Measurements from ENCODE around the gene DLG5.

DNA sequence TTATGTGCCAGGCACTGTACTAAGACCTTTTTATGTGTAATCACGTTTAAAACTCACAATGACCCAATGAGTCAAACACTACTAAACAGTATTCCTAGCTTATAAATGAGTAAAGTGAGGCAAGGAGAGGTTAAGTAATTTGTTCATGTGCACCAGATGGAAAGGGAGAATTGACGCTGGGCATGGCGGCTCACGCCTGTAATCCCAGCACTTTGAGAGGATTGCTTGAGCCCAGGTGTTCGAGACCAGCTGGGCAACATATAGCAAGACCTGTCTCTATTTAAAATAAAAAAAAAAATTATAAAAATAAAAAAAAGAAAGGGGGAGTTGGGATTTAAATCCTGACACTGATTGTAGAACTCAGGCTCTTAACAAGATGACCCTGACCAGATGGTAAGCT, 46.7 kb upstream of the DLG5 start:
- TF ChIP-seq, protein P1, sequence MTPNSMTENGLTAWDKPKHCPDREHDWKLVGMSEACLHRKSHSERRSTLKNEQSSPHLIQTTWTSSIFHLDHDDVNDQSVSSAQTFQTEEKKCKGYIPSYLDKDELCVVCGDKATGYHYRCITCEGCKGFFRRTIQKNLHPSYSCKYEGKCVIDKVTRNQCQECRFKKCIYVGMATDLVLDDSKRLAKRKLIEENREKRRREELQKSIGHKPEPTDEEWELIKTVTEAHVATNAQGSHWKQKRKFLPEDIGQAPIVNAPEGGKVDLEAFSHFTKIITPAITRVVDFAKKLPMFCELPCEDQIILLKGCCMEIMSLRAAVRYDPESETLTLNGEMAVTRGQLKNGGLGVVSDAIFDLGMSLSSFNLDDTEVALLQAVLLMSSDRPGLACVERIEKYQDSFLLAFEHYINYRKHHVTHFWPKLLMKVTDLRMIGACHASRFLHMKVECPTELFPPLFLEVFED (CRISPR knock-in tag; conservative IDR thresholded peaks at IDR 0.05), result no peak
- TF ChIP-seq CTCF (IDR thresholded peaks at IDR 0.05 in 2 of 3, conservative IDR thresholded peaks at IDR 0.05 in 1 of 3; ENCODE audit: insufficient read depth in 2 of 3, low read depth in 1 of 3, low read length in 3 of 3) (no peak), POLR2A (conservative IDR thresholded peaks at IDR 0.05) (no peak), EZH2 (IDR thresholded peaks at IDR 0.05; ENCODE audit: borderline replicate concordance, low read depth, low read length) (no peak), TCF7 (IDR thresholded peaks at IDR 0.05; ENCODE audit: borderline replicate concordance) (no peak), ZNF324 (CRISPR knock-in tag; IDR thresholded peaks at IDR 0.05) (no peak), ZNF395 (CRISPR knock-in tag; IDR thresholded peaks at IDR 0.05) (no peak), SP1 (CRISPR knock-in tag; IDR thresholded peaks at IDR 0.05) (no peak), FOXA3 (CRISPR knock-in tag; conservative IDR thresholded peaks at IDR 0.05 in 1 of 2, IDR thresholded peaks at IDR 0.05 in 1 of 2) (no peak), DNMT1 (IDR thresholded peaks at IDR 0.05) (no peak), POLR2AphosphoS5 (IDR thresholded peaks at IDR 0.05; ENCODE audit: control insufficient read depth, insufficient read depth, low read depth, low read length) (no peak), SREBF2 (CRISPR knock-in tag; IDR thresholded peaks at IDR 0.05) (no peak), JUNB (CRISPR knock-in tag; conservative IDR thresholded peaks at IDR 0.05) (no peak)
- TF ChIP-seq, protein P2, sequence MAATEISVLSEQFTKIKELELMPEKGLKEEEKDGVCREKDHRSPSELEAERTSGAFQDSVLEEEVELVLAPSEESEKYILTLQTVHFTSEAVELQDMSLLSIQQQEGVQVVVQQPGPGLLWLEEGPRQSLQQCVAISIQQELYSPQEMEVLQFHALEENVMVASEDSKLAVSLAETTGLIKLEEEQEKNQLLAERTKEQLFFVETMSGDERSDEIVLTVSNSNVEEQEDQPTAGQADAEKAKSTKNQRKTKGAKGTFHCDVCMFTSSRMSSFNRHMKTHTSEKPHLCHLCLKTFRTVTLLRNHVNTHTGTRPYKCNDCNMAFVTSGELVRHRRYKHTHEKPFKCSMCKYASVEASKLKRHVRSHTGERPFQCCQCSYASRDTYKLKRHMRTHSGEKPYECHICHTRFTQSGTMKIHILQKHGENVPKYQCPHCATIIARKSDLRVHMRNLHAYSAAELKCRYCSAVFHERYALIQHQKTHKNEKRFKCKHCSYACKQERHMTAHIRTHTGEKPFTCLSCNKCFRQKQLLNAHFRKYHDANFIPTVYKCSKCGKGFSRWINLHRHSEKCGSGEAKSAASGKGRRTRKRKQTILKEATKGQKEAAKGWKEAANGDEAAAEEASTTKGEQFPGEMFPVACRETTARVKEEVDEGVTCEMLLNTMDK (IDR thresholded peaks at IDR 0.05; ENCODE audit: borderline replicate concordance, insufficient read depth, low read depth, low read length, poor library complexity, severe bottlenecking), result no peak
